OCI-M1 (cell line): ENCODE data around the gene TCF19.

ENCODE experiments used
- DNase-seq: peaks from one replicate; lab custom pipeline; 2025; lab: John Stamatoyannopoulos, UW

The TCF19 gene

GRCh38 chr6:31128093-31128676 is 30.2 kb upstream of the TCF19 start:
- DNase-seq: peak; percentile 74

- DNase-seq: no peak
Observed at GRCh38 chr6:31129130-31129529, 29.3 kb upstream of the TCF19 start.

- DNase-seq: no peak
Observed at GRCh38 chr6:31130751-31131150, 27.6 kb upstream of the TCF19 start.

- DNase-seq: no peak
Observed at GRCh38 chr6:31131595-31131994, 26.8 kb upstream of the TCF19 start.

GRCh38 chr6:31132806-31133205 is 25.6 kb upstream of the TCF19 start:
- DNase-seq: no peak

GRCh38 chr6:31135710-31136109 is 22.7 kb upstream of the TCF19 start:
- no peak for DNase-seq

- no peak for DNase-seq
Observed at GRCh38 chr6:31138982-31139381, 19.4 kb upstream of the TCF19 start, which contains the start of gene PSORS1C2. Gene PSORS1C2, minus strand, starts transcription at chr6:31139066. Its CDS starts 40 bp downstream, at chr6:31139026.

- DNase-seq: no peak
Observed at GRCh38 chr6:31139599-31139998, 18.8 kb upstream of the TCF19 start.

GRCh38 chr6:31140643-31141042 is 17.7 kb upstream of the TCF19 start:
- no peak for DNase-seq

- no peak for DNase-seq
Observed at GRCh38 chr6:31142361-31142761, 16.0 kb upstream of the TCF19 start.

GRCh38 chr6:31143148-31143547 is 15.2 kb upstream of the TCF19 start:
- no peak for DNase-seq

GRCh38 chr6:31144296-31144969 is 14.0 kb upstream of the TCF19 start:
- no peak for DNase-seq

- no peak for DNase-seq
Observed at GRCh38 chr6:31144970-31145340, 13.4 kb upstream of the TCF19 start.

- no peak for DNase-seq
Observed at GRCh38 chr6:31145386-31145785, 13.0 kb upstream of the TCF19 start.

- no peak for DNase-seq
Observed at GRCh38 chr6:31149827-31150447, 8.5 kb upstream of the TCF19 start.

- DNase-seq: no peak
Observed at GRCh38 chr6:31152781-31153180, 5.6 kb upstream of the TCF19 start.

- DNase-seq: no peak
Observed at GRCh38 chr6:31154436-31154835, 4.0 kb upstream of the TCF19 start.

GRCh38 chr6:31156641-31157040 is 1.7 kb upstream of the TCF19 start:
- no peak for DNase-seq

- DNase-seq: no peak
Observed at GRCh38 chr6:31157513-31158139, 763 bp upstream of the TCF19 start, which contains the start of gene CCHCR1. Gene CCHCR1, minus strand, starts transcription at chr6:31157802. Its CDS starts 202 bp downstream, at chr6:31157600.

GRCh38 chr6:31158863-31159855 is 770 bp downstream of the TCF19 start:
- DNase-seq: peak; percentile 49

GRCh38 chr6:31161216-31162126 is 3.1 kb downstream of the TCF19 start:
- DNase-seq: no peak
